Measurements from ENCODE around the gene SMYD3.
"Not testable (repeated sequence)": the region's sequence is repeated elsewhere in the genome, so short reads cannot be mapped to it uniquely, and the experiment has no call there.

GRCh38 chr1:246324033-246324432, 183.0 kb downstream of the SMYD3 start:
- TF ChIP-seq EZH2phosphoT487 (conservative IDR thresholded peaks at IDR 0.05; ENCODE audit: low read length); CTCF (IDR thresholded peaks at IDR 0.05; ENCODE audit: insufficient read depth, low read length, poor library complexity, severe bottlenecking): not testable (repeated sequence)
